ENCODE measurements around the gene IQSEC3. TPM values are rescaled to one million over a fixed set of nuclear protein-coding genes. Genes with fewer than 3 reads are reported as not detected.
"Not testable (repeated sequence)": the region's sequence is repeated elsewhere in the genome, so short reads cannot be mapped to it uniquely, and the experiment has no call there.

The IQSEC3 gene
- total RNA-seq, 1 experiment from 2014 or later, result not detected

DNA sequence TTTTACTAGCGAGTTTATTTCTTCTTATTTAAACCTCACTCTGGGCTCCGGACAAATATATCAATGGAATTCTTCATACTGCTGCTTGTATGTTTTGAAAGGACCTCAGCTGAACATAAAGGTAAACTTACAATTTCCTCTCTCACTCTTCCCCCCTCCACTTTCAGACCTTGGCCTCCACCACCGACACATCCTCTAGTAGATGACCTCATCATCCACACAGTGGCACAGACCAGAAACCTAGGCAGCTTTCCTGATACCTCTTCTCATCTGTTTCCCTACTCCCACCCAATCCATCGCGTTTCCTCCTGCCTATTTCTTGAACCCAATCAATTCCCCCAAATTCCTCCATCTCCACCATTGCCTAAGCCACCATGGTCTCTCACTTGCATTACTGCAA lies 17.4 kb upstream of the IQSEC3 start:
- in situ Hi-C loops (cut with HindIII; ENCODE audit: low pct_unique_long_range_greater_than_20kb, low sequenced_read_pairs); DNase-seq (ENCODE audit: low read depth): not testable (repeated sequence)

DNA sequence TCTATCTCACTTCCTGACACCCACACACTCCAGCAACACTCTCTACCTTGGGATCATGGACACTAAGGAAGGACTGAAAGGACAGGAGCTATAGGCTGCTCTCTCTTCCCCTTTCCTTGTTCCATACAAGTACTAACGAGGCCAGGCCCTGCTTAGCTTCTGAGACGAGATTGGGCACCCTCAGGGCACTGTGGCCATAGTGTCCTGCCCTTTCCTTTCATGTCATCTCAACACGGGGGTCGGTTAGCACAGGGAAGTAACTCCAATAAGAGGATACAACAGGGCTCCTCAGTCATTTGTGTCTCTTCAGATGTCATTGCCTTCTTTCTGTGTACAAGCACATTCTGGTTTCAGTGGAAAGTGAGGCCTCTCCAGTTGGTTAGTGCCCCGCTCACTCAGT lies 15.5 kb upstream of the IQSEC3 start:
- in situ Hi-C loops (cut with HindIII; ENCODE audit: low pct_unique_long_range_greater_than_20kb, low sequenced_read_pairs); DNase-seq (ENCODE audit: low read depth): not testable (repeated sequence)

DNA sequence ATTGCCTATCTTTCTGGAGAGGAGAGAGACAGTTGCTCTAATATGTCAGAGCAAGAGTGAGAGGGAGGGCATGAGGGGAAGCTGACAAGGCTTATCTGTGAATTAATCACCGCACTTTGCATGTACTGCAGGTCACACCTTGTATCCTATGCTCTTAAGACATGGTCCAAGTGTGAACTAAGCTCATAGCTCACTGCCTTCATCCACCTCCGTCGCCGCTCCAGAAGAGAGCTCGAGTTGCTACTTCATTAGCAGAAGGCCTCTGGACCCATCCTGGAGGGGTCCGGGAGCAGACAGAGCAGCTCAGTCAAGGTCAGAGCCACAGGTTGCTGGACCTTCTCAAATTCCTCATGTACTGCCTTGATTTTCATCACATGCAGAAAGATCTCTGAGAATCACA lies 14.6 kb upstream of the IQSEC3 start:
- in situ Hi-C loops (cut with HindIII; ENCODE audit: low pct_unique_long_range_greater_than_20kb, low sequenced_read_pairs), result not testable (repeated sequence)

DNA sequence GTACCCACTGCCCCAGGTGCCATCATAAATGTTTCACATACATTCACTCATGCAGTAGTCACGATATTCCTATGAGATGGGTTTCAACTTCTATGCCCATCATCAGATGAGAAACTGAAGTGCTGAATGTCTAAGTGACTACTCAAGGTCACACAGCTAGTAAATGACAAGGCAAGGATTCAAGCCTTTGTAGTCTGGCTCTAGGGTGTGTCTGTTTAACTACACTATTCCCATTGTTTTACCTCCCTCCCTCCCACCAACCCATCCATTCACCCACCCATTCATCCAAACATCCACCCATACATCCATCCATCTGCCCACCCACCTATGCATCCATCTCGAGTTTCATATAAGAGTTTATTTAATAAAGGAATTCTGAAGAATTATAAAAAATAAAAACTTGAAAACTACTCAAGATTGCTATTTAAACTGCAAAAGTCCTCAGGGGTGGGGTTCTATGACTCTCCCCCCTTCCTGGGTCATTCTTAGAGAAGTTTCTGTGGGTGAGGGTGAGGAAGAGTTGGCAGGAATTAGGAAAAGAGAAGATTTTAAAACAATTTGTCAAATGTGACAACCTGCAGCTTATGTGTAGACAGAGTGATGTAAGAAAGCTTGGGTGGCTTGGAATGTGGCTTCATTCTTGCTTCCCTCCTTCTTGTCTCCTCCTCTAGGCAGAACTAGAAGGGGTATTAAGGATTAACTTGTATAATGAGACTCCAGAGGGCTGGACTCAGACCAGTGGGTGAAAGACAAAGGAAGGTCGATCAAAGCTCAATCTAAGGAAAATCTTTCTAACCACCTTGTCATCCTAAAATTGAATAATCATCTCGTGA lies 13.4 kb upstream of the IQSEC3 start:
- in situ Hi-C loops (cut with HindIII; ENCODE audit: low pct_unique_long_range_greater_than_20kb, low sequenced_read_pairs); DNase-seq (ENCODE audit: low read depth): not testable (repeated sequence)

More for the DNA sequence above, 14.6 kb upstream of the IQSEC3 start:
- not testable (repeated sequence) for DNase-seq (ENCODE audit: low read depth)

DNA sequence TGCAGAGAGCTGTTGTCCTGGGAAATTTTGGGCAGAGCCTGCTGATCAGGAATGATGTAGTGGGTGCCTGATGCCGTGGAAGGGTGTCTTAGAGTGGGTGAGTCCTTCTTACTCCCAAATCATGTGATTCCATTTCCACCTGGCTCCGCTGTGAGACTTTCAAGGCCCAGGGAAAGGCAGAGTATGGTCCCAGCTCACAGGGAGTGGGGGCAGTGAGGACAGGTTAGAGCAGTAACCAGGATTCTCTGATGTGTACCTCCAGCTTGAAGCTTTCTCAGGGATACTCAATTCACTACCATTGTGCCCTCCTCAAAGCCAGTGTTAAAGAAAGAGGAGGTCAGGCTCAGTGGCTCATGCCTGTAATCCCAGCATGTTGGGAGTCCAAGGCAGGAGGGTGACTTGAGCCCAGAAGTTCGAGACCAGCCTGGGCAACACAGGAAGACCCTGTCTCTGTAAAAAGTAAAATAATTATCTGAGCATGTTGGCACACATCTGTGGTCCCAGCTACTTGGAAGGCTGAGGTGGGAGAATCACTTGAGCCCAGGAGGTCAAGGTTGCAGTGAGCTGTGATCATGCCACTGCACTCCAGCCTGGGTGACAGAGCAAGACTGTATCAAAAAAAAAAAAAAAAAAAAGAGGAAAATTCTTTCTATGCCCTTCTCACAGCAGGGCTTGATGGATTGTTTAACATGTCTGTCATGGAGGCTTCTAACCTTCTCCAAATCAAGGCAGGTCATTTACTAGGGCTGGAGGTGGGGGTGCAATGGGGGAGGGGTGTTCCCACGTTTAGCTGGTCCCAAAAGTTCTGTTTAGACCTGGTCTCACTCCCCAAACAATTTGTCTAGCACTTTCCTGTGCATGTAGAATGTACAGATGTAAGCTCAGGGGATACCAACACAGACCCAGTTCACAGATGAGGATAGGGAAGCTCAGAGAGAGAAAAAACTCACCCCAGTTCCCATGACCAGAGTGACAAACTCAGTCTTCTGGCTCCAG lies 12.5 kb upstream of the IQSEC3 start:
- in situ Hi-C loops (cut with HindIII; ENCODE audit: low pct_unique_long_range_greater_than_20kb, low sequenced_read_pairs), result no loop called here
- DNase-seq (ENCODE audit: low read depth), result no peak

DNA sequence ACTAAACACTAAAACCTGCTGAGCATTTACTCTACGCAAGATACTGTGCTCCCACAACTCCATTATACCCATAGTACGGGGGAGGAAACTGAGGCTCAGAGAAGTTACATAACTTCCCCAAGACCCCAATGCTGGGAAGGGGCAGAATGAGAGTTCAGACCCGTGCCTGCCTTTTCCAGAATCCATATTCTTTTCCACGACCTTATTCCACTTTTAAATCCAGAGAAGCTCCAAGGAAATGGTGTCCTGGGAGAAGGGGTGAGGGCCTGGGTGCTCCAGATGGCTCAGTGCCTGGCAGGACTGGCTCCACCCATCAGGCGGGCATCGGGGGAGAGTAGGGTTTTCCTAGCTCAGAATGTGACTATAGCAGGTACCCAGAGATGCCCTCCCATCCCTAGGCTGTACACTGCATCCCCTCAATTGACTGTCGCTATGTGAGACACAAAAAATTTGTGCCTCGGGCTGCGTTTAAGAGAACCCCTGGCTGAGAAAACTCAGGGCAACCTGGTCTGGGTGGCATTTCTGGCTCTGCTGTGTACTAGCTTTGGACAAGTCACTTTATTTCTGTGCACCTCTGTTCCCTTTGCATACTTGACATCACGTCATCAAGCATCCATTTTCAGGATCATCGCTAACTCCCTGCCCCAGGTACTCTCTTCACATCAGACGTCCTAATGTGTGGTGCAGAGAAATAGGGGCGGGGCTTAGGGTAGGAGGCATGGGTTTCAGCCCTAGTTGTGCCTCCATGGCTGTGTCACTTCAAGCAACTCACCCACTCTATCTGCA lies 11.6 kb upstream of the IQSEC3 start:
- in situ Hi-C loops (cut with HindIII; ENCODE audit: low pct_unique_long_range_greater_than_20kb, low sequenced_read_pairs), result no loop called here
- no peak for DNase-seq (ENCODE audit: low read depth)

DNA sequence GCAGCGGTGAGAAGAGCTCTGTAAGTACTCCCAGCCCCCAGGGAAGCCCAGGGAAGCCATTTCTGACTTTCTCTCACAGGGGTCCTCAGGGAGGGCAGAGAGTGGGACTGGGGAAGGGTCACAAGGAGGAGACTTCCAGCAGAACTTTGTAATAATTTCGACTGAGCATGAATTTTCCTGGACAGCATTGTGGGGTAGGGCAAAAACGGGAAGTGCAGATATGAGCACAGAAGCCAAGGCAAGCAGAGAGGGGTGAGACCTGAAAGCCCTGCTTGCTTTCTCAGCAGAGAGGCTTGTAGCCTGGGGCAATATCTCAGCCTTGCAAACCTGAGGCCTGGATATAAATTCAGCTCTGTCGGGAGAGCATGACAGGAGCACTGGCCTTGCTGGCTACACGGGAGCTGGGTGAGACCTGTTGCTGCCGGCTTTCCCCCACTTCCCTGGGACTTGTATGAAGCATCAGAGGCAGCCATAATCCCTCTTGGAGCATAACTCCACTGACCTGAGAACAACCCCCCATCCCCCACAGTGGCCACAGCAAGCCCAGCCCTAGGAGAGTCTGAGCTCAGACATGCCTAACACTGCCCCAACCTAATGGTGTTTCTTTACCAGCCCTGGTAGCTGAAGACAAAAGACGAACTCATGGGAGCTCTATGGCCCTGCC lies 9.8 kb upstream of the IQSEC3 start:
- in situ Hi-C loops (cut with HindIII; ENCODE audit: low pct_unique_long_range_greater_than_20kb, low sequenced_read_pairs), result no loop called here
- DNase-seq (ENCODE audit: low read depth), result no peak

DNA sequence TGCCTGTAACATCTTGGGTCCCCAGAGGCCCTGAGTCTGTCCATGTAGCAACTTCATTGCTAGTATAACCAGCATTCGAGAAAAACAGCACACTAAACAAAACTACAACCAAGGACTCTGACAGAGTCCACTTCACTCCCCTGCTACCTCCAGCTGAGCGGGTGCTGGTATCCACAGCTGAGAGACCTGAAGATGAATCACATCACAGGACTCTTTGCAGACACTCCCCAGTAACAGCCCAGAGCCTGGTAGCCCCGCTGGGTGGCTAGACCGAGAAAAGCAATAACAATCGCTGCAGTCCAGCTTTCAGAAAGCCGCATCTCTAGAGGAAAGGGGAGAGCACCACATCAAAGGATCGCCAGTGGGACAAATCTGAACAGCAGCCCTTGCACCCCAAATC lies 9.0 kb upstream of the IQSEC3 start:
- in situ Hi-C loops (cut with HindIII; ENCODE audit: low pct_unique_long_range_greater_than_20kb, low sequenced_read_pairs), result no loop called here
- no peak for DNase-seq (ENCODE audit: low read depth)

DNA sequence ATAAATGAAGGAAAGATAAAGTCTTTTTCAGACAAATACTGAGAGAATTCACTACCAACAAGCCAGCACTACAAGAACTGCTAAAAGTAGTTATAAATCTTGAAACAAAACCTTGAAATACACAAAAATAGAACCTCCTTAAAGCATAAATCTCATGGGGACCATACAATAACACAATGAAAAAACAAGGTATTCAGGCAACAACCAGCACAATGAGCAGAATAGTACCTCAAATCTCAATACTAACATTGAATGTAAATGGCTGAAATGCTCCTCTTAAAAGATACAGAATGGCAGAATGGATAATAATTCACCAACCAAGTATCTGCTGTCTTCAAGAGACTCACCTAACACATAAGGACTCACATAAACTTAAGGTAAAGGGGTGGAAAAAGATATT lies 7.7 kb upstream of the IQSEC3 start:
- no peak for DNase-seq (ENCODE audit: low read depth)
- in situ Hi-C loops (cut with HindIII; ENCODE audit: low pct_unique_long_range_greater_than_20kb, low sequenced_read_pairs), result no loop called here

DNA sequence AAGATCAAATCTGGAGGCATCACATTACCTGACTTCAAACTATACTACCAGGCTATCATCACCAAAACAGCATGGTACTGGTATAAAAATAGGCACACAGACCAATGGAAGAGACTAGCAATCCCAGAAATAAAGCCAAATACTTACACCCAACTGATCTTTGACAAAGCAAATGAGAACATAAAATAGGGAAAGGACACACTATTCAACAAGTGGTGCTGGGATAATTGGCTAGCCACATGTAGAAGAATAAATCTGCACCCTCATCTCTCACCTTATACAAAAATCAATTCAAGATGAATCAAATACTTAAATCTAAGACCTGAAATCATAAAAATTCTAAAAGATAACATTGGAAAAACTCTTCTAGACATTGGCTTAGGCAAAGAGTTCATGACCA lies 4.7 kb upstream of the IQSEC3 start:
- in situ Hi-C loops (cut with HindIII; ENCODE audit: low pct_unique_long_range_greater_than_20kb, low sequenced_read_pairs); DNase-seq (ENCODE audit: low read depth): not testable (repeated sequence)

DNA sequence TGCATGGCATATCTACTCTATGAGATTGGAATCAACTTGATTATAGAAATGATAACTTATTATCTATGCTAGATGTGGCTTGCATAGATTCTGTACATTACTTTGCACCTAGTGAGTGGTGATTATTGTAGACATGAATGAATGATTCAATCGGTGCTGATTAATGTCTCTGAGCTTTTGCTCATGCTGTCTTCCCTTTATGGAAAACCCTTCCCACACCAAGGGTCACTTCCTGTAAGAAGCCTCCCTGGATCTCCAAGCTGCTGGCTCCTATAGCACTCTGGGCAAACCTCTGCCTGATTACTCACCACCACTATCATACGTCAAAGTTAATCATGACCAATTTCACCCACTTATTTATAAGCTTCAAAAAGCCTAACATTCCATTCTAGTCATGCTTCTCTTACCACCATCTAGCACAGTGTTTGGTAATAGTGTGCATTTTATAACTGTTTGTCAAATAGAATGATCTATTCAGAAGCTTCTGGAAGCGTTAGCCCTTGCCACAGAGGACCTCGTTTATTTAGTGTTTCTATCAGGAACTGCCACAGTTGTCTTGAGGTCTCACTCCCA lies 990 bp upstream of the IQSEC3 start:
- DNase-seq (ENCODE audit: low read depth); in situ Hi-C loops (cut with HindIII; ENCODE audit: low pct_unique_long_range_greater_than_20kb, low sequenced_read_pairs): not testable (repeated sequence)

DNA sequence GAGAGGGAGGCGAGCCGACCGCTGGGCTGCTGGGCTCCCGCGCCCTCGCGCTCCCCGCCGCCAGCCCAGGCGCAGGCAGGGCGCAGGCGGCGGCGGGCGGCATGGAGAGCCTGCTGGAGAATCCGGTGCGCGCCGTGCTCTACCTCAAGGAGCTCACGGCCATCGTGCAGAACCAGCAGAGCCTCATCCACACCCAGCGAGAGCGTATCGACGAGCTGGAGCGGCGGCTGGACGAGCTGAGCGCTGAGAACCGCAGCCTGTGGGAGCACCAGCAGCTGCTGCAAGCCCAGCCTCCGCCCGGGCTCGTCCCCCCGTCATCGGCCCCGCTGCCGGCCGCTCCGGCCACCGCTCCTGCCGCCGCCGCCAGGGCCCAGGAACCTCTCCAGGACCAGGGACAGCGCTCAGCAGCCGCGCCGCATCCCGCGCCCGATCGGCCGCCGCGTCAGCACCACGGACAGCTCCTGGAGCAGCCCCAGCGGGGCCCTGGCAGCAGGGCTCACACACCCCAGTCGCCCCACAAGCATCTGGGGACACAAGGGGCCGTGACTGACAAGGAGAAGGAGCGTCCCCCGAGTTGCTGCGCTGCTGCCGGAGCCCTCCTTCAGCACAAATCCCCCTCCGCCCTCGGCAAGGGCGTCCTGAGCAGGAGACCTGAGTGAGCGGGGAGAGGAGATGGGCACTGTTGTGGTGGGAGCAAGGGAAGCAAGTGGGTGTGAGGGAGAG lies 376 bp downstream of the IQSEC3 start:
- DNase-seq (ENCODE audit: low read depth), result peak; percentile 61
- in situ Hi-C loops (cut with HindIII; ENCODE audit: low pct_unique_long_range_greater_than_20kb, low sequenced_read_pairs), result not testable (repeated sequence)

DNA sequence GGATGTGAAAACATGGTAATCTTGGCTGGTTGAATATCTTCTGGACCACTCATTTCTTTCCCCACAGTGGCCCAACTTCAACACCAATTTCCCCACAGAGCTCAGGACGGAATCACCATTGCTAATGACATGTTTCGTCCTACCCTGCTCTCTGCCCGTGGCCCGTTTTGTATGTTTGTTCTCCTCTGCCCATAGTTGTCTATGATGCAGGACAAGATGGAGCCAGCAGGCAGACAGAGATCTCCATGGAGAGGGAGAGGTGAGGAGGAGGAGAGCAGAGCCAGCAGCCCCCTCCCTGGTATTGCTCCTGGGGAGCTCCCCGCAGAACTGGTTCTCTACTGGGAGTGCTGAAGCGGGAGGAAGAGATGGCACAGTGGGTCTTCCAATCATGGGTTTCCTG lies 3.1 kb downstream of the IQSEC3 start:
- in situ Hi-C loops (cut with HindIII; ENCODE audit: low pct_unique_long_range_greater_than_20kb, low sequenced_read_pairs), result not testable (repeated sequence)

DNA sequence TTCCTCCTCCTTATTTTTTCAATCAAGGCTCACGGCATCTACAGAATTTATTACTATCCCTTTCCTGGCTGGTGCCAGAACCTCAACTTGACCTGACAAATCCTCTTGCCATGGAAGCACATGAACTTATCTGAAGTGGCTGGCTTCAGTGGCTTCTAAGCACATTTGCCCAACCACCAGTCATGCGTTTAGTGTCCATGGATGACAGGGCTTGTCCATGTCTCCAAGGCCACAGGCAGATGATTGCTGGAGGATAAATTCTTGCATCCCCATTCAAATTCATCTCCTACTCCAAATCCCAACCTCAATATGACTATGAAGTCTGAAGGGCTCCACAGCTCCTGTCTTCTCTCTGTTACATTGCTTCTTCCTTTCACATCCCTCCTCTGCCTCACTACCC lies 4.0 kb downstream of the IQSEC3 start:
- in situ Hi-C loops (cut with HindIII; ENCODE audit: low pct_unique_long_range_greater_than_20kb, low sequenced_read_pairs), result not testable (repeated sequence)

More for the DNA sequence above, 3.1 kb downstream of the IQSEC3 start:
- not testable (repeated sequence) for DNase-seq (ENCODE audit: low read depth)

DNA sequence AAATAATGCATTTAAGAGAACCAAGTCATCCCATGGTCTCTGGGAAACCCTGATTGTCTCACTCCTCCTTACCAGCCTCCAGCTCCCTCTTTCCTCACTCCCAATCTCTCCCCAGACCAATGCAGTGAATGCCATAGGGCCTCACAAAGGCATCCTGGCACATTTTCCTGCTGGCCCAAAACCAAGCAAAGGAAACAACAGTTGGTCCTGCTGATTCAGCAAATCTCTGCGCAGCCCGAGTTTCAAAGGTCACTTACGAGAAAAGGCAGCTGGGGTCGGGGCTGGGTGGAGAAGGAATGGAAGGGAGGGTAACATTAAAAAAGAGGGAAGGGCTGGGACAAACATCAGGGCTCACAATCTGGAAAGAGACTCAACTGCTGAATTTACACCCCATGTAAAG lies 5.5 kb downstream of the IQSEC3 start:
- in situ Hi-C loops (cut with HindIII; ENCODE audit: low pct_unique_long_range_greater_than_20kb, low sequenced_read_pairs); DNase-seq (ENCODE audit: low read depth): not testable (repeated sequence)

More for the DNA sequence above, 4.0 kb downstream of the IQSEC3 start:
- DNase-seq (ENCODE audit: low read depth), result not testable (repeated sequence)

DNA sequence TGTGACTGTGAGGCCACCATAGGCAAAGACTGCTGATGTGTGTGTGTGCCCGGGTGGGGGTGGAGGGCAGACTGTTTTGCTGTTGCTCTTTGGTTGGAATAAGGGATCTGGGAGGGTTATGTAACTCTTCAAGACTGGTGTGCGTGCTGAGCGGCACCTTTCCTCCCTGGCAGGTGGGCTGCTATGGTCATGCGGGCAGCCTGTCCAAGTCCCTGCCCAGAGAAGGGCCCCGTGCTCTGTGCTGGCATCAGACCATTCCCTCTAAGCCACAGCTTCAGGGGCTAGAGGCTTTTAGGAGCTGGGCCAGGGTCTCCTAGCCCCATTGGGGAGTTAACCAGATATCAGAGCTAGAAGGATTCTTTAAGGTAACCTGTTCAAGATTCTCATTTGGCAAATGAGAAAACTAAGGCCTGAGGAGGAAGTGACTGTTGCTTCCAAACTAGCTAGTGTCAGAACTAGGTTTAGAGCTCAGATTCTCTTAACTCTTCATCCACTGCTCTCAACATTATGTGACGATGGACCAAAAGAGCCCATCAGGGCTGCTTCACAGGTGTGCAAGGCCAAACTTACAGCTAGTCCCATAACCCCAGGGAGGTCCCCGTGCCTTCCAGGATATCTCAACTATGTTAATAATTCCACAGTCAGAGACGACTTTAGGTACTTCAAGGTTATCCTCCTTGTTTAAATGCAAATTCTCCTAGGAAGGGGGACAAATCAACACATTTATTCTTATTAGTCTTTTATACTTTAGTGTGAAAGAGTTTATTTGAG lies 8.0 kb downstream of the IQSEC3 start:
- in situ Hi-C loops (cut with HindIII; ENCODE audit: low pct_unique_long_range_greater_than_20kb, low sequenced_read_pairs); DNase-seq (ENCODE audit: low read depth): not testable (repeated sequence)

All from Caki2 (cell line).